ENCODE measurements around the gene MAP3K13.

Gene MAP3K13

DNA sequence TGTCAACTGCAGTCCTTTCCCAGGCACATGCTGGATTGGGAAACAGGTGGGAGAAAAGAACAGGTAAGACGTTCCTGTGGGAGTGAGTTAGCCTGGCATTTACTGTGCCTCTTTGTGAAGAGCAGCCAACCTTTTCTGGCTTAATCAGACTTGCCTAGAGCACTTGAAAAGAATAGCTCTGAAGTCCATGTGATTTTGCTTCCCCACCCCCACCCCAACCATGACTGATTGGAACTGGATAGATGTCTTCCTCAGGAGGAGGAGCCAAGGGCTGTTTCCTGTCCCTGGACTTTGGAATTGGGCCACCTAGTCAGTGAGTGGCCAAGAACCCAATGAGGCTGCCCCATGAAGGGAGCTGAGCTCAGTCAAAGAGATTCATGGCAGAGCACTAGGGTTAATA lies 140.6 kb downstream of the MAP3K13 start:
- Histone ChIP-seq H3K9me3 (no peaks in the 10 kb centered on the region), H3K27me3 (no peaks in the 10 kb centered on the region), H3K27ac (no peak overlapping the region), H3K36me3 (peaks cover 0 to 5% (median 0%) of the 10 kb centered on the region in 3 donors), H3K4me1 (no peaks in the 10 kb centered on the region), H3K4me3 (no peak overlapping the region)
- no peak for DNase-seq
- TF ChIP-seq, protein P1, sequence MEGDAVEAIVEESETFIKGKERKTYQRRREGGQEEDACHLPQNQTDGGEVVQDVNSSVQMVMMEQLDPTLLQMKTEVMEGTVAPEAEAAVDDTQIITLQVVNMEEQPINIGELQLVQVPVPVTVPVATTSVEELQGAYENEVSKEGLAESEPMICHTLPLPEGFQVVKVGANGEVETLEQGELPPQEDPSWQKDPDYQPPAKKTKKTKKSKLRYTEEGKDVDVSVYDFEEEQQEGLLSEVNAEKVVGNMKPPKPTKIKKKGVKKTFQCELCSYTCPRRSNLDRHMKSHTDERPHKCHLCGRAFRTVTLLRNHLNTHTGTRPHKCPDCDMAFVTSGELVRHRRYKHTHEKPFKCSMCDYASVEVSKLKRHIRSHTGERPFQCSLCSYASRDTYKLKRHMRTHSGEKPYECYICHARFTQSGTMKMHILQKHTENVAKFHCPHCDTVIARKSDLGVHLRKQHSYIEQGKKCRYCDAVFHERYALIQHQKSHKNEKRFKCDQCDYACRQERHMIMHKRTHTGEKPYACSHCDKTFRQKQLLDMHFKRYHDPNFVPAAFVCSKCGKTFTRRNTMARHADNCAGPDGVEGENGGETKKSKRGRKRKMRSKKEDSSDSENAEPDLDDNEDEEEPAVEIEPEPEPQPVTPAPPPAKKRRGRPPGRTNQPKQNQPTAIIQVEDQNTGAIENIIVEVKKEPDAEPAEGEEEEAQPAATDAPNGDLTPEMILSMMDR (IDR thresholded peaks at IDR 0.05): no peak
- intact Hi-C loops (cut with DNase I; ENCODE audit: low total_unique reads): no loop called here

DNA sequence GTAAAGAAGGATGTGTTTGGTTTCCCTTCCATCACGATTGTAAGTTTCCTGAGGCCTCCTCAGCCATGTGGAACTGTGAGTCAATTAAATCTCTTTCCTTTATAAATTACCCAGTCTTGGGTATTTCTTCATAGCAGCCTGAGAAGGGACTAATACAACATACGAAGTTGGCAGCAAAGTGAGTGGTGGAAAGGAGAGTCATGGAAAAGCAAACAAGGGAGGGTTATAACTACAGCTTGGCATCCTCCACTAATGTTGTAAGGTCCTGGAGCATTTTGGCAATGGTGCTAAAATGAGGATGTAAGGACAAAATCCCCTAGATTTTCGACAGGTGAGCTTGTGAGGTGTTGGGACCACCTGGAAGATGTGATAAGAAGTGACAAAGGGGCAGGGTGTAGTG lies 141.7 kb downstream of the MAP3K13 start:
- Histone ChIP-seq H3K9me3 (no peaks in the 10 kb centered on the region), H3K27ac (no peak overlapping the region)

DNA sequence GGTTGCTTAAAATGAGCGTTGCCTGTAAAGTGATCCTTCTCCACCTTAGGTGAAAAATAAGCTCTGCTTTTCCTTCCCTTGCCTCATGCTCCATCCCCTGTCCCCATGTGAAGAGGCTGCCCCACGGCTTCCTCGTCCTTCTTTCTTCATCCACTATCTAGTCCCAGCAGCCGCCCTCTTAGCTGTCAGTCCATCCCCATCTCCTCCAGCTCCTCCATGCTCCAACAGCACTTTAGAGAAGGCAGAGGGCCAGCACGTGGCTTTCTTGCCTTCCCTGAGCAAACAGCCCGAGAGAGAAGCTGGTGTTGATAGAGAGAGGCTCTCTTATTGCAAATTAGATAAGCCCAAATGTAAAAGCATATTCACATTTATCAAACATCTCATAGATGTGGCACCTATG lies 144.9 kb downstream of the MAP3K13 start:
- DNase-seq: no peak
- TF ChIP-seq, protein P1 (IDR thresholded peaks at IDR 0.05): no peak
- Histone ChIP-seq H3K27me3 (no peaks in the 10 kb centered on the region), H3K4me3 (no peak overlapping the region), H3K36me3 (peaks cover 0 to 5% (median 0%) of the 10 kb centered on the region in 3 donors), H3K4me1 (no peaks in the 10 kb centered on the region), H3K27ac (no peak overlapping the region), H3K9me3 (no peaks in the 10 kb centered on the region)
- intact Hi-C loops (cut with DNase I; ENCODE audit: low total_unique reads): no loop called here

More for the DNA sequence above, 141.7 kb downstream of the MAP3K13 start:
- DNase-seq: no peak
- Histone ChIP-seq H3K4me3 (no peak overlapping the region), H3K36me3 (peaks cover 0 to 5% (median 0%) of the 10 kb centered on the region in 3 donors), H3K4me1 (no peaks in the 10 kb centered on the region), H3K27me3 (no peaks in the 10 kb centered on the region)
- TF ChIP-seq, protein P1 (IDR thresholded peaks at IDR 0.05): no peak
- intact Hi-C loops (cut with DNase I; ENCODE audit: low total_unique reads): no loop called here

DNA sequence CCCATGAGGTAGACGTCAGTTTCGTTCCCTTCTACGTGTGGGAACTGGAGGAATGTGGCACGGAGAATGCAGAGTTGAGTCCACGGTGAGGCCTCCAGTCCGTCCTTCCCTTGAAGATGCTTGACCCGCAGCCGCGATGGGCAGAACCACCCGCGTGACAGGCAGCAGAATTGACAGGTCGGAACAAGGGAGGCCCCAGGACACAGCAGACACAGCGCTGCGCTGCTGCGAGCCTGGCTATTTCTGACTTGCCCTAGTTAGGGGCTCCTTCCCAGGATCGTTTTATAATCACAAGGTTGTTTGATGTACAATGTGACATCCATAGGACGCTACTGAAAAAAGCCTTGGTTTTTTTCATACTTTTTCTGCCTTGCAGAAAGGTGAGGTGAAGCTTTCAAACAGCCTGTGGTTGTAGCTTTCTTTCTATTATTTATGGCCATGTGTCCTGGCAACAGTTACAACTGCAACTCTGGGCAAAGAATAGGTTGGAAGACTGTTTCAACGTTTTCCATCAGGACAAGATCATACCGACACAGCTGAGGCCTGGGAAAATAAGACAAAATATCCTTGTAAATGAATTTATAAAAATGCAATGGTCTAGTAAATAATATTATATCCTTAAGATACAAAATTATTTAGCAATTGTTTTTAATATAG lies 145.5 kb downstream of the MAP3K13 start:
- intact Hi-C loops (cut with DNase I; ENCODE audit: low total_unique reads): no loop called here
- no peak for DNase-seq
- no peak overlapping the region for H3K27ac ChIP-seq

DNA sequence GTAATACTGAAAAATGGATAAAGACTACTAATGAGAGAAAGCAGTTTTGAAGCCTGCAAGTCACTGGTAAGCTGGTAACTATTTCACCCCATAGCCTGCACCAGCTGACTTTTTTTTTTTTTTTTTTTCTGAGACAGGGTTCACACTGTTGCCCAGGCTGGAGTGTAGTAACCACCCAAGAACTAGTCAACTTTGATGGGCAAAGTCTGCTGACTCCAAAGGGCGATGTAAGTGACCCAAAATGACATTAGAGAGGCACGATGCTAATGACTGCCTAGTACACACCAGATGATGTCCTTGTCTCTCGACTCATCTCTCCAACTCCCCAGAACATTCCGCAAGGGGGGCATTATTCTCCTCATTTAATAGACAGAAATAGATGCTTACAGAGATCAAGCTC lies 148.8 kb downstream of the MAP3K13 start:
- Histone ChIP-seq H3K27me3 (peaks cover 0 to 3% of the 10 kb centered on the region in 2 donors), H3K9me3 (no peaks in the 10 kb centered on the region), H3K4me1 (no peaks in the 10 kb centered on the region), H3K4me3 (no peak overlapping the region), H3K36me3 (peaks cover 0 to 5% (median 0%) of the 10 kb centered on the region in 3 donors), H3K27ac (no peak overlapping the region)
- TF ChIP-seq, protein P1 (IDR thresholded peaks at IDR 0.05): no peak
- intact Hi-C loops (cut with DNase I; ENCODE audit: low total_unique reads): no loop called here
- no peak for DNase-seq

More for the DNA sequence above, 145.5 kb downstream of the MAP3K13 start:
- Histone ChIP-seq H3K4me1 (no peaks in the 10 kb centered on the region), H3K9me3 (no peaks in the 10 kb centered on the region), H3K27me3 (no peaks in the 10 kb centered on the region), H3K36me3 (peaks cover 0 to 5% (median 0%) of the 10 kb centered on the region in 3 donors), H3K4me3 (no peak overlapping the region)
- TF ChIP-seq, protein P1 (IDR thresholded peaks at IDR 0.05): no peak
